ENCODE results near the gene EIF4G1. TPM values are rescaled to one million over a fixed set of nuclear protein-coding genes. Genes with fewer than 3 reads are reported as not detected.

Gene EIF4G1
- total RNA-seq, 1 experiment from 2014 or later = 798 TPM

GRCh38 chr3:184358921-184359350 is 44.5 kb downstream of the EIF4G1 start:
- H3K27ac ChIP-seq (ENCODE audit: low read length) = no peak overlapping the region
- H3K36me3 ChIP-seq (ENCODE audit: control insufficient read depth, insufficient read depth, low read length) = no peaks in the 10 kb centered on the region; the same call in 1 of the 2 replicates
- H3K27me3 ChIP-seq (ENCODE audit: control insufficient read depth, insufficient read depth, low read length) = no peaks in the 10 kb centered on the region
- no TSS peak for BruUV-seq (replicated peaks)
- intact Hi-C loops (cut with micrococcal nuclease; ENCODE audit: unreplicated experiment) = no loop called here
- no peak overlapping the region for H3K4me3 ChIP-seq (ENCODE audit: low read depth in 2 of 2, low read length in 2 of 2)
- DNase-seq (ENCODE audit: low read depth, low spot score) (no peak), ATAC-seq (no peak)
- H3K9me3 ChIP-seq (ENCODE audit: control insufficient read depth, insufficient read depth, low read depth, low read length) = no peaks in the 10 kb centered on the region
- TF ChIP-seq CTCF (IDR thresholded peaks at IDR 0.05) = no peak
- in situ Hi-C loops (cut with HindIII; ENCODE audit: low pct_unique_long_range_greater_than_20kb, low sequenced_read_pairs) = no loop called here
- H3K4me1 ChIP-seq (ENCODE audit: control insufficient read depth, insufficient read depth, low read length) = peaks cover 6% of the 10 kb centered on the region
- CTCF ChIA-PET = interaction anchor here (0.7 kb wide), 1 partner anchor 182 kb away, joined by 4 read pairs; no protein-coding TSS in a partner anchor
- POLR2A ChIA-PET = no interaction called here

- POLR2A ChIA-PET = no interaction called here
- BruUV-seq (replicated peaks) = no TSS peak
- Histone ChIP-seq H3K4me1 (ENCODE audit: control insufficient read depth, insufficient read depth, low read length) (peaks cover 9% of the 10 kb centered on the region), H3K4me3 (ENCODE audit: low read depth in 2 of 2, low read length in 2 of 2) (no peak overlapping the region), H3K36me3 (ENCODE audit: control insufficient read depth, insufficient read depth, low read length) (no peaks in the 10 kb centered on the region; the same call in none of the 2 replicates), H3K27ac (ENCODE audit: low read length) (no peak overlapping the region), H3K9me3 (ENCODE audit: control insufficient read depth, insufficient read depth, low read depth, low read length) (no peaks in the 10 kb centered on the region), H3K27me3 (ENCODE audit: control insufficient read depth, insufficient read depth, low read length) (no peaks in the 10 kb centered on the region)
- no peak for TF ChIP-seq SIN3A (IDR thresholded peaks at IDR 0.05; ENCODE audit: borderline replicate concordance, insufficient read depth, low read depth, low read length)
- TF ChIP-seq TCF7L2 (IDR thresholded peaks at IDR 0.05; ENCODE audit: low read depth, low read length) = no peak
- no peak for TF ChIP-seq REST (IDR thresholded peaks at IDR 0.05; ENCODE audit: insufficient read depth in 1 of 2, low read depth in 2 of 2, low read length in 1 of 2)
- TF ChIP-seq POLR2AphosphoS5 (IDR thresholded peaks at IDR 0.05; ENCODE audit: low read depth, low read length) = no peak
- CTCF ChIA-PET = no interaction called here
- ATAC-seq (no peak), DNase-seq (ENCODE audit: low read depth, low spot score) (no peak)
- intact Hi-C loops (cut with micrococcal nuclease; ENCODE audit: unreplicated experiment) (no loop called here), in situ Hi-C loops (cut with HindIII; ENCODE audit: low pct_unique_long_range_greater_than_20kb, low sequenced_read_pairs) (no loop called here)
Measured at GRCh38 chr3:184359610-184360009, 45.2 kb downstream of the EIF4G1 start.

- ChIA-PET POLR2A (no interaction called here), CTCF (interaction anchor here (0.6 kb wide), 1 partner anchor 180 kb away, joined by 8 read pairs; no protein-coding TSS in a partner anchor)
- H3K36me3 ChIP-seq (ENCODE audit: control insufficient read depth, insufficient read depth, low read length) = peaks cover 5% of the 10 kb centered on the region
- ATAC-seq (no peak), DNase-seq (ENCODE audit: low read depth, low spot score) (no peak)
- peaks cover 13% of the 10 kb centered on the region for H3K4me1 ChIP-seq (ENCODE audit: control insufficient read depth, insufficient read depth, low read length)
- TF ChIP-seq SIN3A (IDR thresholded peaks at IDR 0.05; ENCODE audit: borderline replicate concordance, insufficient read depth, low read depth, low read length) (no peak), CTCF (IDR thresholded peaks at IDR 0.05) (no peak), TCF7L2 (IDR thresholded peaks at IDR 0.05; ENCODE audit: low read depth, low read length) (no peak), POLR2AphosphoS5 (IDR thresholded peaks at IDR 0.05; ENCODE audit: low read depth, low read length) (no peak), REST (IDR thresholded peaks at IDR 0.05; ENCODE audit: insufficient read depth in 1 of 2, low read depth in 2 of 2, low read length in 1 of 2) (no peak)
- H3K27ac ChIP-seq (ENCODE audit: low read length) = peak overlapping the region; percentile 85
- peak overlapping the region; percentile 86 to 98 for H3K4me3 ChIP-seq (ENCODE audit: low read depth in 2 of 2, low read length in 2 of 2)
- no peaks in the 10 kb centered on the region for H3K27me3 ChIP-seq (ENCODE audit: control insufficient read depth, insufficient read depth, low read length)
- BruUV-seq (replicated peaks) = no TSS peak
- no peaks in the 10 kb centered on the region for H3K9me3 ChIP-seq (ENCODE audit: control insufficient read depth, insufficient read depth, low read depth, low read length)
- in situ Hi-C loops (cut with HindIII; ENCODE audit: low pct_unique_long_range_greater_than_20kb, low sequenced_read_pairs) = no loop called here
- intact Hi-C loops (cut with micrococcal nuclease; ENCODE audit: unreplicated experiment) = no loop called here
Measured at GRCh38 chr3:184360070-184360928, 45.9 kb downstream of the EIF4G1 start.
